Breast epithelium (tissue), 3 donors: Measurements from ENCODE around the gene SFI1.

Experiments
- CTCF ChIP-seq, 3 donors: fragments of 450-650 bp; IDR thresholded peaks; one replicate each; pipeline ENCODE4 v1.5.1; 2016 to 2017; ENCODE audit warnings: antibody characterized with exemption in 3 of 3, mild to moderate bottlenecking in 3 of 3, moderate library complexity in 3 of 3
- POLR2A ChIP-seq: fragments of 450-650 bp; IDR thresholded peaks from one replicate; pipeline ENCODE4 v1.6.1; 2016; ENCODE audit warnings: antibody characterized with exemption, mild to moderate bottlenecking, moderate library complexity
- POLR2AphosphoS5 ChIP-seq, 3 donors: sonication (generic); formaldehyde crosslinking; IDR thresholded peaks; one replicate each; pipeline ENCODE4 v1.6.1; 2017; ENCODE audit warnings: antibody characterized with exemption in 3 of 3

DNA sequence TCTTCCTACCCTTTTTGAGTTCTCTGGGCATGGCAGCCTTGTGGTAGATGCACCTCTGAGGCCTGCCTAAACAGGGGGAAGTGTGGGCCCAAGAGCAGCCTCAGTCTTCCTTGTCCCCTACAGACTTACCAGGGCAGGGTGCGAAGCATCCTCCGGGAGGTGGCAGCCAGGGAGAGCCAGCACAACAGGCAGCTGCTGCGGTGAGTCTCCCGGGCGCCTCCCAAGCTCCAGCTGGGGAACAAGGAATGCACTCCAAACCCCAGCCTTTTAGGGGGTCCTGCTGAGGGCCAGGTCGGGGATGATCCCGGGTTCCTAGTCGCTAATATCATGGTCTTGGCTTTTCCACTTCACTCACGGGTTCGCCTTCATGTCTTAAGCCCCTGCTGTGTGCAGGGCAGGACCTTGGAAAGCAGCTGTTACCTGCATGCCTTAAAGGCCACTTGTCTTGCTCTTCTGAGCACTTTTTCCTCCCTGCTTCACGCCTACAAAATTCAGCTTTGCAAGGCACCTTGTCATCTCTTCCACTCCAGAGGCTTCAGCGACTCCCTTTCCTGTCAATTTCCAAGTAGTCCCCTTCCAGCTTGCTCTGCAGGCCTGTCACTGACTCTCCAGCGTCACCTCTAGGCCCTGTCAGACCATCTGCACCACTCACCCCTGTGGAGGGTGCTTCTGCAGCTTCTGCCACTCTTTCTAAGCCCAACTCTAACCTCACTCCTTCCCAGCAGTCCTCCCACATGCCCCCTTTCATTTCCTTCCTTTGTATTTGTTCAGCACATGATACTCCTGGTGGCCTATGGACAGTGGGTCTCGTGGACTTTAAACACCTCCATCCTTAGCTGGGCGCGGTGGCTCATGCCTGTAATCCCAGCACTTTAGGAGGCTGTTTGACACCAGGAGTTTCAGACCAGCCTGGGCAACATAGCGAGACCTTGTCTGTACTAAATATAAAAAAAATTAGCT lies 108.7 kb downstream of the SFI1 start:
- TF ChIP-seq CTCF (IDR thresholded peaks at IDR 0.05) (no peak), POLR2AphosphoS5 (IDR thresholded peaks at IDR 0.05) (no peak), POLR2A (no peak)
